ENCODE results near the gene PTPRK. TPM values are rescaled to one million over a fixed set of nuclear protein-coding genes. Genes with fewer than 3 reads are reported as not detected.

The PTPRK gene
- total and polyA plus RNA-seq, 4 donors = 12.1 to 61.2 (median 29.1) TPM

DNA sequence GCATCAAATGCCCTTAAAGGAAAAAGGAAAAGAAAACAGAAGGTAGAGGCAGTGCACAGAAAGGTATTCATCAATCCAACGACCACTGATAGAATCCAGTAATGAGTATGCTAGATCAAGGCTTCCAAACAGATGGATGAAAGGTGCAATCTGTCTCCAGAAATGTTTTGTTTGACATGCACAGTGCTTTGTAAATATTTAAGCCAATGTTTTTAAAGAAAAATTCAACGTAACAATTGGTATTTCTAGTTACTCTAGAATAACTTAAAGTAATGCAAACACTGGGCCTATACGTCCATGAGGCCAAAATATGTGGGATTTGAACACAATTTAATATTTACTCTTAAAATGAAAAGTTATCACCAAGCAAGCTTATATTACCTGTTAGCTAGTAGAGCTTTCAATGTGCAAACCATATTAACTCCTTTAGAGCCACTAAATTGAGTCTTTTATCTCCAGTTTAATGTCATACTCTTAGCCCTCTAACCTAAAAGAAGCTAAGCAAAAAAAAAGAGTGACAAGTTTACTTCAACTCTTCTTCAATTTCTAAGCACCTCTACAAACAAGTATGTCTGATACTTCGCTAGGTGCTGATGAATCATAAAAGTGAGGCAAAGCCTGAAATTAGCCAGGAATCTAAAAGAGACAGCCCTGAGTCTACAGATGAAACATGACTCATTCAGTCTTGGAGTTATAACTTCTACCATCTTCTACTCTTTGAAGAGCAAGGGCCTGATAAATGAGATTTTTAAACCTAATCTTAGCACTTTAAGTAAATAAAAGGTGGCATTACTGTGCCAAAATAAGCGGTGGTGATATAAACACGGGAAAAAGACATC, 169.8 kb downstream of the PTPRK start:
- no peak overlapping the region for H3K4me3 ChIP-seq (ENCODE audit: low read depth in 1 of 3, low read length in 3 of 3)
- TF ChIP-seq CTCF (IDR thresholded peaks at IDR 0.05; ENCODE audit: low read depth, low read length, missing input control) (no peak), HNF4G (IDR thresholded peaks at IDR 0.05) (no peak), HNF4A (conservative IDR thresholded peaks at IDR 0.05) (no peak), TAF1 (conservative IDR thresholded peaks at IDR 0.05) (no peak), NR2F2 (IDR thresholded peaks at IDR 0.05) (no peak), GABPA (IDR thresholded peaks at IDR 0.05 in 1 of 2, conservative IDR thresholded peaks at IDR 0.05 in 1 of 2) (no peak), FOXA1 (IDR thresholded peaks at IDR 0.05) (no peak), SP1 (IDR thresholded peaks at IDR 0.05) (no peak), FOXA2 (IDR thresholded peaks at IDR 0.05) (no peak), REST (IDR thresholded peaks at IDR 0.05) (no peak), JUND (IDR thresholded peaks at IDR 0.05) (no peak), EGR1 (IDR thresholded peaks at IDR 0.05; ENCODE audit: low read depth in 2 of 2) (no peak), RAD21 (IDR thresholded peaks at IDR 0.05) (no peak), YY1 (IDR thresholded peaks at IDR 0.05) (no peak)
- TF ChIP-seq, protein P1, sequence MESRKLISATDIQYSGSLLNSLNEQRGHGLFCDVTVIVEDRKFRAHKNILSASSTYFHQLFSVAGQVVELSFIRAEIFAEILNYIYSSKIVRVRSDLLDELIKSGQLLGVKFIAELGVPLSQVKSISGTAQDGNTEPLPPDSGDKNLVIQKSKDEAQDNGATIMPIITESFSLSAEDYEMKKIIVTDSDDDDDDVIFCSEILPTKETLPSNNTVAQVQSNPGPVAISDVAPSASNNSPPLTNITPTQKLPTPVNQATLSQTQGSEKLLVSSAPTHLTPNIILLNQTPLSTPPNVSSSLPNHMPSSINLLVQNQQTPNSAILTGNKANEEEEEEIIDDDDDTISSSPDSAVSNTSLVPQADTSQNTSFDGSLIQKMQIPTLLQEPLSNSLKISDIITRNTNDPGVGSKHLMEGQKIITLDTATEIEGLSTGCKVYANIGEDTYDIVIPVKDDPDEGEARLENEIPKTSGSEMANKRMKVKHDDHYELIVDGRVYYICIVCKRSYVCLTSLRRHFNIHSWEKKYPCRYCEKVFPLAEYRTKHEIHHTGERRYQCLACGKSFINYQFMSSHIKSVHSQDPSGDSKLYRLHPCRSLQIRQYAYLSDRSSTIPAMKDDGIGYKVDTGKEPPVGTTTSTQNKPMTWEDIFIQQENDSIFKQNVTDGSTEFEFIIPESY (IDR thresholded peaks at IDR 0.05) = no peak
- TF ChIP-seq, protein P2, sequence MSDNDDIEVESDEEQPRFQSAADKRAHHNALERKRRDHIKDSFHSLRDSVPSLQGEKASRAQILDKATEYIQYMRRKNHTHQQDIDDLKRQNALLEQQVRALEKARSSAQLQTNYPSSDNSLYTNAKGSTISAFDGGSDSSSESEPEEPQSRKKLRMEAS (IDR thresholded peaks at IDR 0.05) = no peak
- TF ChIP-seq, protein P3, sequence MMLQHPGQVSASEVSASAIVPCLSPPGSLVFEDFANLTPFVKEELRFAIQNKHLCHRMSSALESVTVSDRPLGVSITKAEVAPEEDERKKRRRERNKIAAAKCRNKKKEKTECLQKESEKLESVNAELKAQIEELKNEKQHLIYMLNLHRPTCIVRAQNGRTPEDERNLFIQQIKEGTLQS (IDR thresholded peaks at IDR 0.05) = no peak
- no peaks in the 10 kb centered on the region for H3K9me3 ChIP-seq (ENCODE audit: control insufficient read depth in 4 of 4, low read length in 3 of 4)
- no peak overlapping the region for H3K27ac ChIP-seq (ENCODE audit: low read depth in 1 of 2, low read length in 2 of 2)
- H3K27me3 ChIP-seq (ENCODE audit: control insufficient read depth in 4 of 4, insufficient read depth in 4 of 4, low read length in 3 of 4) = no peaks in the 10 kb centered on the region
- H3K9ac ChIP-seq (ENCODE audit: low read depth in 1 of 2, low read length in 2 of 2) = no peak overlapping the region
- no peaks in the 10 kb centered on the region for H3K36me3 ChIP-seq (ENCODE audit: control insufficient read depth in 4 of 4, insufficient read depth in 3 of 4, low read depth in 1 of 4, low read length in 3 of 4)
- 47% methylated on average over 6 of the region's 6 CpGs for WGBS
- DNase-seq (ENCODE audit: low spot score) = no peak
- H3K4me1 ChIP-seq (ENCODE audit: control insufficient read depth in 4 of 4, insufficient read depth in 4 of 4, low read length in 3 of 4) = peaks cover 0 to 3% (median 0%) of the 10 kb centered on the region in 4 donors

All from liver (tissue), 9 donors.